Activated B cell treated with CpG ODN at 0.5 μM for 24 hours (primary cell): ENCODE data around the gene HS6ST3. TPM values are rescaled to one million over a fixed set of nuclear protein-coding genes. Genes with fewer than 3 reads are reported as not detected.

Experiments used
- ATAC-seq: fragments of 200-7000 bp; cut with Tn5 transposase; one replicate; pipeline ENCODE4 v1.10.0; 2021; ENCODE audit warnings: low read depth, mild to moderate bottlenecking, moderate library complexity
- CTCF ChIA-PET: fragments of 350-600 bp; sonication (Branson Sonifier 250); formaldehyde crosslinking; loops from one replicate; lab custom pipeline; 2021; ENCODE audit warnings: antibody characterized with exemption; lab: Charles Lee
- POLR2A ChIA-PET: fragments of 350-600 bp; sonication (Branson Sonifier 250); formaldehyde crosslinking; loops from one replicate; lab custom pipeline; 2021; ENCODE audit warnings: antibody characterized with exemption; lab: Charles Lee
- DNase-seq: peaks from one replicate; pipeline ENCODE4 v3.0.0; 2022
- H3K27ac Mint-ChIP-seq: one replicate; pipeline ENCODE4 v1.8.0; 2020; ENCODE audit warnings: mixed read lengths
- H3K27me3 Mint-ChIP-seq: one replicate; pipeline ENCODE4 v1.8.0; 2021; ENCODE audit warnings: mixed read lengths
- H3K36me3 Mint-ChIP-seq: one replicate; pipeline ENCODE4 v1.8.0; 2021; ENCODE audit warnings: low read depth, mixed read lengths
- H3K4me1 Mint-ChIP-seq: one replicate; pipeline ENCODE4 v1.8.0; 2021; ENCODE audit warnings: mixed read lengths
- H3K4me3 Mint-ChIP-seq: one replicate; pipeline ENCODE4 v1.8.0; 2020; ENCODE audit warnings: mild to moderate bottlenecking, mixed read lengths
- H3K9me3 Mint-ChIP-seq: one replicate; pipeline ENCODE4 v1.8.0; 2020; ENCODE audit warnings: mixed read lengths
- CTCF ChIP-seq: fragments of 200-600 bp; IDR thresholded peaks from one replicate; pipeline ENCODE4 v1.8.0; 2022; ENCODE audit warnings: antibody characterized with exemption, mild to moderate bottlenecking
- intact Hi-C: fragments of 100-400 bp; cut with micrococcal nuclease; formaldehyde crosslinking; loops from one replicate; pipeline ENCODE4 v1.15.1; 2024
- total RNA-seq: library from RNA; stranded (reverse); gene quantifications from 2 replicates; pipeline ENCODE4 v1.2.3, GENCODE V29; 2022

HS6ST3 gene
- total RNA-seq, 1 donor from 2014 or later, result not detected

DNA sequence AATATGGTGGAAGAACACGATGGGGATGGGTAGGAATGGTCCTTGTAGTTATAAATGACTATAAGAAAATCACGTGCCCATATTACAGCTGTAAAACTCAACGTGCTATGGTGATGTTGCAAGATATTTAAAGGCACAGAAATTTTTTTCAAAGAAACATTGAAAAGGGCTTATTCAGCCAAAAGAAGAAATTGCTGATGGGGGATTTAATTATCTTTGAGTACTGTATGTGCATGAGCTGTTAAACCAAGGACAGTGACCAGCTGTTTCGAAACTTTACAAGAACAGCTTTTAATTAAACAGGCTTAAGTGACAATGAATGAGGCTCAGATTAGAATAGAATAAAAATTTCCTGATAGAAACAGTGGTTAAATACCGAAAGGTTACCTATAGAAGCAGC is 339.0 kb downstream of the HS6ST3 start:
- DNase-seq, result no peak
- H3K4me3 Mint-ChIP-seq, result no peak overlapping the region
- no peaks in the 10 kb centered on the region for H3K4me1 Mint-ChIP-seq
- no peak for ATAC-seq
- no peak for TF ChIP-seq CTCF
- peaks cover 2% of the 10 kb centered on the region for H3K9me3 Mint-ChIP-seq
- POLR2A ChIA-PET, result no interaction called here
- H3K27ac Mint-ChIP-seq, result no peak overlapping the region
- CTCF ChIA-PET, result no interaction called here
- H3K27me3 Mint-ChIP-seq, result no peaks in the 10 kb centered on the region
- intact Hi-C loops, result no loop called here
- no peaks in the 10 kb centered on the region for H3K36me3 Mint-ChIP-seq

DNA sequence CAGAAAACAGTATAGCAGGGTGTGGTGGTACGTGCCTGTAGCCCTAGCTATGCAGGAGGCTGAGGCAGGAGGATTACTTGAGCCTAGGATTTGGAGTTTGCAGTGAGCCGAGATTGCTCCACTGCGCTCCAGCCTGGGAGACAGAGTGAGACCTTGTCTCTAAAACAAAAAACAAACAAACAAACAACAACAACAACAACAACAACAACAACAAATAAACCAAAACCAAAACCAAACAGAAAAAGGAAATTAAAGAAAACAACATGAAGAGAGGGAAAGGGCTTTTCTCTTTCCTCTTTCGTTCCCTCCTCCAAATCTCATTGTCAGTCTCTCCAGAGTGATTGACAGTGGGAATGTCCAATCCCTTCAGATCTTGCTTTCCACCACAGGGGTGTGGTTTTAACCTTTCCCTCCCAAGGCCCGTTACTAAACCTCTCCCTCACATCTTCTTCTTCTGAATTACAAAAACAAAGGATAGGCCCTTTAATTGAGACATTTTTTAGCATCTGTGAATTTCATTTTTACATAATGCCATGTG is 341.2 kb downstream of the HS6ST3 start:
- TF ChIP-seq CTCF, result no peak
- ChIA-PET POLR2A (no interaction called here), CTCF (no interaction called here)
- H3K27me3 Mint-ChIP-seq, result no peaks in the 10 kb centered on the region
- no peaks in the 10 kb centered on the region for H3K36me3 Mint-ChIP-seq
- H3K4me3 Mint-ChIP-seq, result no peak overlapping the region
- intact Hi-C loops, result no loop called here
- no peak for DNase-seq
- no peak overlapping the region for H3K27ac Mint-ChIP-seq
- H3K9me3 Mint-ChIP-seq, result peaks cover 4% of the 10 kb centered on the region
- ATAC-seq, result no peak
- no peaks in the 10 kb centered on the region for H3K4me1 Mint-ChIP-seq

DNA sequence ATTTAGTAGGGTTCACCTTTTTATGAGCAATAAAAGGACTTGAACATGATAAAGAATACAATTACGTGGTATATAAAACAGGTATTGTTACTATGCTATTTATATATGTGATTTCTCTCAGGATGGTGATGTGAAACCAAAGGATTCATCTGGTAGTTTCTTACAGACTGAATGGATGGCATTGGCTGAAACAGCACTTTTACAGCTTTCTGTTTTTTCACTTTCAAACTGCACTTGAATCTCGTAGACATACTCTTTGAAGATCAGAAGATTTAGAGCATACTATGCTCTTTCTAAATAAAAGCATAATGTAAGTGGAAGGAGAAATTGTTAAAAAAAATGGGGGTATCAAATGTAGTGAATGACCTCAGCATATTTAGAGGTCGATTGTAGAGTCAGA is 354.8 kb downstream of the HS6ST3 start:
- Mint-ChIP-seq H3K9me3 (peaks cover 6% of the 10 kb centered on the region), H3K4me3 (no peak overlapping the region), H3K4me1 (no peaks in the 10 kb centered on the region), H3K27ac (no peak overlapping the region), H3K27me3 (no peaks in the 10 kb centered on the region), H3K36me3 (no peaks in the 10 kb centered on the region)
- ChIA-PET CTCF (no interaction called here), POLR2A (no interaction called here)
- DNase-seq (no peak), ATAC-seq (no peak)
- intact Hi-C loops, result no loop called here
- TF ChIP-seq CTCF, result no peak

DNA sequence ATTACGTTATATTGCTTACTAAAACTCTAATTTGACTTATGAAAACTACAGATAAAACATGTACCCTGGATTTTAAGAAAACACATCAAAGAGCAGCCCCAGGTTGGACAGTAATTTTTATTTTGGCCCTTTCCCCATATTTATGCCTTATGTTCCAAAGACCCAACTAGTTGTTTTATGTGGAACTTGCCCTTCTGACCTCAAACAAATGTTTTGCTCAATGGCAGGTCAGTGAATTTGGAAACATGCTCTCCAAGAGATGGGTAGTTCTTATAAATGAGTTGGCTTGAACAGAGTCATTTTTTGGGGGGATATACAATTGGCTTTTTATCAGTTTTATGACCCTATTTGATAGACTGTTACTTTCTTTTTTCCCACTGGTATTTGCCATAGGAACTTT is 360.0 kb downstream of the HS6ST3 start:
- peaks cover 3% of the 10 kb centered on the region for H3K9me3 Mint-ChIP-seq
- no peaks in the 10 kb centered on the region for H3K4me1 Mint-ChIP-seq
- CTCF ChIA-PET, result no interaction called here

DNA sequence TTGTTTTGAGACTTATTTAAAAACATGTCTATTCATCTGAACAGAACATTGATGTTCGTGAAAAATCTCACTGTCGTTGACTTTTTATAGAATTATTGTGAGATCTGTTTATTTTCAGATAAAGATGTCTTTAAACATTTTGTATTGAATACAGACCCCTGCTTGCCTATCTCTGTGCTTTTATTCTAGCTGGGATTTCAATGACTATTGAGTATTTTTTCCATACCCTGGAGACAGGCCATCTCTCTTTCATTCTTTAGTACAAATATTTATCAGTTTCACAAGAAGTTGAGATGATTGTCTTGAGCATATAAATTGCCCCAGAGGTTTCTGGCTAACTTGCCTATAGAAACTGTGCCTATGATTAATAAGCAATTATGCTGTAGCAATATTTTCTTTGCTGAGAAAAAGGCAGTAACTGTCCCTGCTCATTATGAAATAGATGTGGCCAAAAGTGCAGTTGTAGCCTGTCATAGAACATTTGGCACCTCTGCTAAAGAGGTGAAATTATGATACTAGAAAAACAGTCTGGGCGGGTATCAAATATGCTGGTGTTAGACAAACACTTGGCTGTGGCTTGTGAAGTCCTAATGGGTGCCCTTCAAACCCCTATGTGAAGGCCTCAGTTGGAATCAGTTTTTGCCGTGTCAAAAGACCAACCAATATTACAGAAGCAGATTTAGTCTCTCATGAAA is 360.6 kb downstream of the HS6ST3 start:
- Mint-ChIP-seq H3K9me3 (peaks cover 3% of the 10 kb centered on the region), H3K4me3 (no peak overlapping the region), H3K27ac (no peak overlapping the region), H3K4me1 (no peaks in the 10 kb centered on the region), H3K27me3 (no peaks in the 10 kb centered on the region), H3K36me3 (no peaks in the 10 kb centered on the region)
- intact Hi-C loops, result no loop called here
- ATAC-seq, result no peak
- POLR2A ChIA-PET, result no interaction called here
- no peak for DNase-seq
- CTCF ChIA-PET, result no interaction called here
- TF ChIP-seq CTCF, result no peak

More for the DNA sequence above, 360.0 kb downstream of the HS6ST3 start:
- DNase-seq (no peak), ATAC-seq (no peak)
- Mint-ChIP-seq H3K27me3 (no peaks in the 10 kb centered on the region), H3K36me3 (no peaks in the 10 kb centered on the region), H3K4me3 (no peak overlapping the region), H3K27ac (no peak overlapping the region)
- TF ChIP-seq CTCF, result no peak
- POLR2A ChIA-PET, result no interaction called here
- intact Hi-C loops, result no loop called here
